ENCODE results near the gene DHX35. TPM values are rescaled to one million over a fixed set of nuclear protein-coding genes. Genes with fewer than 3 reads are reported as not detected.

DHX35 gene
- total and polyA plus RNA-seq, 2 experiments from 2014 or later, result 8.3 to 25.9 TPM

DNA sequence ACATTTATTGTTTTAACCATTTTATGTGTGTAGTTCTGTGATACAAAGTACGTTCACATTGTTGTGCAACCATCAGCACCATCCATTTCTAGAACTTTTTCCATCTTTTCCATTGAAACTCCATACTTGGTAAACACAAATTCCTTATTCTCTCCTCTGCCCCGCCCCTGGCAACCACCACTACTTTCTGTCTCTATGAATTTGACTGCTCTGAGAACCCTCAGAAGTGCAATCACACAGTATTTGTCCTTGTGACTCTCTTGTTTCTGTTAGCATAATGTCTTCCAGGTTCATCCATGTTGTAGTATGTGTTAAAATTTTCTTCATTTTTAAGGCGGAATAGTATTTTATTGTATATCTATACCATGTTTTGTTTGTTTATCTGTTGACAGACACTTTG, 56.9 kb downstream of the DHX35 start (continued):
- TF ChIP-seq, protein P1, sequence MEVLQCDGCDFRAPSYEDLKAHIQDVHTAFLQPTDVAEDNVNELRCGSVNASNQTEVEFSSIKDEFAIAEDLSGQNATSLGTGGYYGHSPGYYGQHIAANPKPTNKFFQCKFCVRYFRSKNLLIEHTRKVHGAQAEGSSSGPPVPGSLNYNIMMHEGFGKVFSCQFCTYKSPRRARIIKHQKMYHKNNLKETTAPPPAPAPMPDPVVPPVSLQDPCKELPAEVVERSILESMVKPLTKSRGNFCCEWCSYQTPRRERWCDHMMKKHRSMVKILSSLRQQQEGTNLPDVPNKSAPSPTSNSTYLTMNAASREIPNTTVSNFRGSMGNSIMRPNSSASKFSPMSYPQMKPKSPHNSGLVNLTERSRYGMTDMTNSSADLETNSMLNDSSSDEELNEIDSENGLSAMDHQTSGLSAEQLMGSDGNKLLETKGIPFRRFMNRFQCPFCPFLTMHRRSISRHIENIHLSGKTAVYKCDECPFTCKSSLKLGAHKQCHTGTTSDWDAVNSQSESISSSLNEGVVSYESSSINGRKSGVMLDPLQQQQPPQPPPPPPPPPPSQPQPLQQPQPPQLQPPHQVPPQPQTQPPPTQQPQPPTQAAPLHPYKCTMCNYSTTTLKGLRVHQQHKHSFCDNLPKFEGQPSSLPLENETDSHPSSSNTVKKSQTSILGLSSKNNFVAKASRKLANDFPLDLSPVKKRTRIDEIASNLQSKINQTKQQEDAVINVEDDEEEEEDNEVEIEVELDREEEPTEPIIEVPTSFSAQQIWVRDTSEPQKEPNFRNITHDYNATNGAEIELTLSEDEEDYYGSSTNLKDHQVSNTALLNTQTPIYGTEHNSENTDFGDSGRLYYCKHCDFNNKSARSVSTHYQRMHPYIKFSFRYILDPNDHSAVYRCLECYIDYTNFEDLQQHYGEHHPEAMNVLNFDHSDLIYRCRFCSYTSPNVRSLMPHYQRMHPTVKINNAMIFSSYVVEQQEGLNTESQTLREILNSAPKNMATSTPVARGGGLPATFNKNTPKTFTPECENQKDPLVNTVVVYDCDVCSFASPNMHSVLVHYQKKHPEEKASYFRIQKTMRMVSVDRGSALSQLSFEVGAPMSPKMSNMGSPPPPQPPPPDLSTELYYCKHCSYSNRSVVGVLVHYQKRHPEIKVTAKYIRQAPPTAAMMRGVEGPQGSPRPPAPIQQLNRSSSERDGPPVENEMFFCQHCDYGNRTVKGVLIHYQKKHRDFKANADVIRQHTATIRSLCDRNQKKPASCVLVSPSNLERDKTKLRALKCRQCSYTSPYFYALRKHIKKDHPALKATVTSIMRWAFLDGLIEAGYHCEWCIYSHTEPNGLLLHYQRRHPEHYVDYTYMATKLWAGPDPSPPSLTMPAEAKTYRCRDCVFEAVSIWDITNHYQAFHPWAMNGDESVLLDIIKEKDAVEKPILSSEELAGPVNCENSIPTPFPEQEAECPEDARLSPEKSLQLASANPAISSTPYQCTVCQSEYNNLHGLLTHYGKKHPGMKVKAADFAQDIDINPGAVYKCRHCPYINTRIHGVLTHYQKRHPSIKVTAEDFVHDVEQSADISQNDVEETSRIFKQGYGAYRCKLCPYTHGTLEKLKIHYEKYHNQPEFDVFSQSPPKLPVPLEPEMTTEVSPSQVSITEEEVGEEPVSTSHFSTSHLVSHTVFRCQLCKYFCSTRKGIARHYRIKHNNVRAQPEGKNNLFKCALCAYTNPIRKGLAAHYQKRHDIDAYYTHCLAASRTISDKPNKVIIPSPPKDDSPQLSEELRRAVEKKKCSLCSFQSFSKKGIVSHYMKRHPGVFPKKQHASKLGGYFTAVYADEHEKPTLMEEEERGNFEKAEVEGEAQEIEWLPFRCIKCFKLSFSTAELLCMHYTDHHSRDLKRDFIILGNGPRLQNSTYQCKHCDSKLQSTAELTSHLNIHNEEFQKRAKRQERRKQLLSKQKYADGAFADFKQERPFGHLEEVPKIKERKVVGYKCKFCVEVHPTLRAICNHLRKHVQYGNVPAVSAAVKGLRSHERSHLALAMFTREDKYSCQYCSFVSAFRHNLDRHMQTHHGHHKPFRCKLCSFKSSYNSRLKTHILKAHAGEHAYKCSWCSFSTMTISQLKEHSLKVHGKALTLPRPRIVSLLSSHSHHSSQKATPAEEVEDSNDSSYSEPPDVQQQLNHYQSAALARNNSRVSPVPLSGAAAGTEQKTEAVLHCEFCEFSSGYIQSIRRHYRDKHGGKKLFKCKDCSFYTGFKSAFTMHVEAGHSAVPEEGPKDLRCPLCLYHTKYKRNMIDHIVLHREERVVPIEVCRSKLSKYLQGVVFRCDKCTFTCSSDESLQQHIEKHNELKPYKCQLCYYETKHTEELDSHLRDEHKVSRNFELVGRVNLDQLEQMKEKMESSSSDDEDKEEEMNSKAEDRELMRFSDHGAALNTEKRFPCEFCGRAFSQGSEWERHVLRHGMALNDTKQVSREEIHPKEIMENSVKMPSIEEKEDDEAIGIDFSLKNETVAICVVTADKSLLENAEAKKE (CRISPR knock-in tag; IDR thresholded peaks at IDR 0.05), result no peak
- TF ChIP-seq EZH2 (IDR thresholded peaks at IDR 0.05; ENCODE audit: low read depth, unreplicated experiment), result no peak
- TF ChIP-seq CTCF (conservative IDR thresholded peaks at IDR 0.05; ENCODE audit: low read depth in 2 of 2), result no peak
- TF ChIP-seq CREB1 (CRISPR knock-in tag; IDR thresholded peaks at IDR 0.05; ENCODE audit: low read depth), result no peak
- no peak for TF ChIP-seq NANOG (IDR thresholded peaks at IDR 0.05; ENCODE audit: borderline replicate concordance)
- no peak for TF ChIP-seq JUNB (IDR thresholded peaks at IDR 0.05; ENCODE audit: unreplicated experiment)

GRCh38 chr20:39019805-39020325, 57.7 kb downstream of the DHX35 start:
- H3K4me1 Mint-ChIP-seq, result peaks cover 2% of the 10 kb centered on the region; the same call in 1 of the 3 replicates
- Histone ChIP-seq H3K9me2 (ENCODE audit: insufficient read depth) (no peaks in the 10 kb centered on the region), H3K36me3 (ENCODE audit: insufficient read depth) (peaks cover 47% of the 10 kb centered on the region), H3K4me3 (no peak overlapping the region), H4K20me1 (replicated peaks; ENCODE audit: insufficient read depth) (peaks cover 9% of the 10 kb centered on the region; the same call in 1 of the 2 replicates), H3K4me2 (no peak overlapping the region), H2AFZ (no peak overlapping the region), H3K27ac (ENCODE audit: low read depth) (no peak overlapping the region), H3F3A (replicated peaks; ENCODE audit: low read depth) (no peaks in the 10 kb centered on the region), H3K4me1 (ENCODE audit: insufficient read depth) (no peaks in the 10 kb centered on the region), H3K79me2 (replicated peaks; ENCODE audit: insufficient read depth) (no peaks in the 10 kb centered on the region), H3K27me3 (ENCODE audit: insufficient read depth) (no peaks in the 10 kb centered on the region)
- no peak for ATAC-seq
- no peak for DNase-seq (ENCODE audit: low spot score)
- H3K9me3 Mint-ChIP-seq, result no peaks in the 10 kb centered on the region
- no peak overlapping the region for H3K27ac Mint-ChIP-seq
- no peak overlapping the region for H3K4me3 Mint-ChIP-seq
- H3K27me3 Mint-ChIP-seq (ENCODE audit: insufficient read depth, low read depth, poor library complexity), result peaks cover 2% of the 10 kb centered on the region
- peaks cover 70% of the 10 kb centered on the region for H3K36me3 Mint-ChIP-seq (ENCODE audit: low read depth)
- TF ChIP-seq EZH2phosphoT487 (IDR thresholded peaks at IDR 0.05; ENCODE audit: unreplicated experiment) (no peak), STAT1 (IDR thresholded peaks at IDR 0.05; ENCODE audit: unreplicated experiment) (no peak), CTCF (conservative IDR thresholded peaks at IDR 0.05; ENCODE audit: low read depth in 2 of 2) (no peak), JUNB (IDR thresholded peaks at IDR 0.05; ENCODE audit: unreplicated experiment) (no peak), NANOG (IDR thresholded peaks at IDR 0.05; ENCODE audit: borderline replicate concordance) (no peak), CREB1 (CRISPR knock-in tag; IDR thresholded peaks at IDR 0.05; ENCODE audit: low read depth) (no peak), POLR2AphosphoS5 (IDR thresholded peaks at IDR 0.05; ENCODE audit: low read depth) (no peak), REST (IDR thresholded peaks at IDR 0.05; ENCODE audit: unreplicated experiment) (no peak), ZNF114 (CRISPR knock-in tag; IDR thresholded peaks at IDR 0.05) (no peak)
